GM12878 (cell line): ENCODE measurements around the gene RHOT1. TPM values are rescaled to one million over a fixed set of nuclear protein-coding genes. Genes with fewer than 3 reads are reported as not detected.

Experiments
- ATAC-seq: fragments of 200-7000 bp; cut with Tn5 transposase; 3 replicates; pipeline ENCODE4 v1.9.1; 2020; ENCODE audit warnings: mild to moderate bottlenecking, moderate library complexity
- BruUV-seq: library from RNA; stranded (reverse); fragments of 400-500 nt; replicated peaks from 2 replicates; lab custom pipeline; 2021; lab: Mats Ljungman, UMichigan
- CTCF ChIA-PET: fragments of 300-600 bp; sonication (Branson Sonifier 250); formaldehyde crosslinking; extraction: SDS; loops from one replicate; lab custom pipeline; 2021; ENCODE audit warnings: inconsistent platforms; lab: Yijun Ruan, JAX
- POLR2A ChIA-PET: fragments of 350-600 bp; formaldehyde crosslinking; extraction: SDS; loops from one replicate; lab custom pipeline; 2021; ENCODE audit warnings: inconsistent platforms; lab: Charles Lee
- RAD21 ChIA-PET: fragments of 300-600 bp; sonication (Branson Sonifier 250); formaldehyde crosslinking; loops from one replicate; lab custom pipeline; 2023; ENCODE audit warnings: antibody characterized with exemption; ENCODE audit not compliant: unreplicated experiment; lab: Charles Lee
- SMC1A ChIA-PET: fragments of 300-600 bp; sonication (Branson Sonifier 250); formaldehyde crosslinking; loops from one replicate; lab custom pipeline; 2023; ENCODE audit not compliant: unreplicated experiment, uncharacterized antibody; lab: Charles Lee
- DNase-seq: peaks from one replicate; pipeline ENCODE4 v3.0.0-alpha.2; 2011; ENCODE audit warnings: low read depth, low spot score
- FAIRE-seq: peaks from 3 replicates; lab custom pipeline; 2011; peaks lifted over from hg19 to GRCh38; lab: Jason Lieb, UNC
- H2AFZ ChIP-seq: 2 replicates; pipeline ENCODE4 v1.6.0; 2011; ENCODE audit warnings: low read depth, low read length, control low read depth; ENCODE audit not compliant: control insufficient read depth
- H3K27ac ChIP-seq: 2 replicates; pipeline ENCODE4 v1.5.1; 2011; ENCODE audit warnings: control low read depth; ENCODE audit not compliant: control insufficient read depth, insufficient read depth
- H3K27me3 ChIP-seq, 2 experiments: replicated peaks in 1 of 2; 2 replicates each; pipeline versions ENCODE4 v1.6.0 to v1.6.1; 2011; ENCODE audit warnings: low read length in 1 of 2; ENCODE audit not compliant: control insufficient read depth in 2 of 2, insufficient read depth in 2 of 2
- H3K36me3 ChIP-seq, 2 experiments: 2 replicates each; pipeline ENCODE4 v1.5.1; 2011; ENCODE audit warnings: low read length in 1 of 2; ENCODE audit not compliant: control insufficient read depth in 2 of 2, insufficient read depth in 2 of 2
- H3K4me1 ChIP-seq: 2 replicates; pipeline ENCODE4 v1.6.1; 2011; ENCODE audit warnings: mild to moderate bottlenecking, low read length, moderate library complexity, mixed read lengths; ENCODE audit not compliant: control insufficient read depth, insufficient read depth
- H3K4me2 ChIP-seq: 2 replicates; pipeline ENCODE4 v1.6.0; 2011; ENCODE audit warnings: control low read depth; ENCODE audit not compliant: control insufficient read depth, insufficient read depth
- H3K4me3 ChIP-seq: fragments of 200-600 bp; sonication (generic); 2 replicates; pipeline ENCODE4 v1.5.1; 2016
- H3K79me2 ChIP-seq: 2 replicates; pipeline ENCODE4 v1.6.0; 2011; ENCODE audit warnings: low read length; ENCODE audit not compliant: control insufficient read depth, insufficient read depth
- H3K9ac ChIP-seq: 2 replicates; pipeline ENCODE4 v1.8.0; 2011; ENCODE audit warnings: low read length, control low read depth, mixed read lengths; ENCODE audit not compliant: control insufficient read depth, insufficient read depth
- H3K9me3 ChIP-seq: replicated peaks from 3 replicates; pipeline ENCODE4 v1.5.1; 2011; ENCODE audit warnings: mild to moderate bottlenecking, low read length; ENCODE audit not compliant: control insufficient read depth, insufficient read depth
- H4K20me1 ChIP-seq: 2 replicates; pipeline ENCODE4 v1.6.0; 2011; ENCODE audit not compliant: control insufficient read depth, insufficient read depth
- CHD4 ChIP-seq: fragments of 200-600 bp; sonication (generic); IDR thresholded peaks from 2 replicates; pipeline ENCODE4 v1.6.1; 2016; ENCODE audit warnings: mild to moderate bottlenecking
- IKZF2 ChIP-seq, 2 experiments: fragments of 450-650 bp; IDR thresholded peaks; 2 replicates each; pipeline ENCODE4 v1.6.1; 2017; ENCODE audit warnings: mild to moderate bottlenecking in 2 of 2, moderate library complexity in 2 of 2
- MXI1 ChIP-seq: fragments of 150-350 bp; IDR thresholded peaks from 2 replicates; pipeline ENCODE4 v1.6.1; 2011; ENCODE audit warnings: low read depth, mild to moderate bottlenecking, inconsistent platforms, low read length, improper control_type of control experiment
- POLR2AphosphoS2 ChIP-seq: IDR thresholded peaks from 2 replicates; pipeline ENCODE4 v1.6.1; 2011; ENCODE audit warnings: low read depth, mild to moderate bottlenecking, low read length, improper control_type of control experiment, moderate library complexity
- RCOR1 ChIP-seq: conservative IDR thresholded peaks from 2 replicates; pipeline ENCODE4 v1.6.1; 2012; ENCODE audit warnings: low read depth, low read length, improper control_type of control experiment
- RELA ChIP-seq: fragments of 450-650 bp; IDR thresholded peaks from 2 replicates; pipeline ENCODE4 v1.8.0; 2014; ENCODE audit warnings: borderline replicate concordance; ENCODE audit not compliant: partially characterized antibody
- RFX5 ChIP-seq: IDR thresholded peaks from 2 replicates; pipeline ENCODE4 v1.6.1; 2011; ENCODE audit warnings: low read depth, low read length, improper control_type of control experiment
- TCF7 ChIP-seq: IDR thresholded peaks from 2 replicates; pipeline ENCODE4 v1.6.1; 2014; ENCODE audit warnings: antibody characterized with exemption, borderline replicate concordance
- WRNIP1 ChIP-seq: IDR thresholded peaks from 2 replicates; pipeline ENCODE4 v1.6.1; 2011; ENCODE audit warnings: low read depth, low read length, improper control_type of control experiment, borderline replicate concordance
- ZNF622 ChIP-seq: fragments of 450-650 bp; IDR thresholded peaks from 2 replicates; pipeline ENCODE4 v1.6.1; 2017; ENCODE audit warnings: mild to moderate bottlenecking, inconsistent platforms
- WGBS: methylation state at CpG from one replicate; pipeline ENCODE4 v1.1.6; 2016; ENCODE audit warnings: low lambda C conversion rate; ENCODE audit not compliant: insufficient replicate concordance, insufficient coverage; ENCODE audit errors: missing lambda C conversion rate; 5-methylcytosine and 5-hydroxymethylcytosine counted together
- in situ Hi-C: fragments of 300-500 bp; cut with MboI; formaldehyde crosslinking; loops from 9 replicates; pipeline ENCODE4 v1.14.3; 2018; ENCODE audit warnings: mixed read lengths
- intact Hi-C: fragments of 100-400 bp; cut with micrococcal nuclease; formaldehyde crosslinking; loops from one replicate; pipeline ENCODE4 v1.14.2; 2022; ENCODE audit not compliant: unreplicated experiment
- polyA plus RNA-seq, 11 experiments: library from polyadenylated mRNA; depleted of rRNA in 4 of 11; unstranded in 6 of 11; stranded (reverse) in 5 of 11; fragments of >200 nt; fragmentation: Nextera tagmentation in 4 of 11; fragmentation: Illumina TruSeq in 1 of 11; extraction: Ambion mirVana in 4 of 11; extraction: Trizol in 1 of 11; gene quantifications; 1 replicate in 1 of 11; 2 replicates in 10 of 11; pipeline versions ENCODE4 v1.2.1 to v1.2.3, GENCODE V29; 2011 to 2016; ENCODE audit warnings: inconsistent platforms in 2 of 11, missing spikeins in 2 of 11, low read depth in 1 of 11
- total RNA-seq, 4 experiments: library from RNA; depleted of rRNA in 3 of 4; stranded (reverse); fragments of >200 nt in 3 of 4; fragmentation: Illumina TruSeq in 1 of 4; extraction: Trizol in 1 of 4; gene quantifications; 2 replicates each; pipeline versions ENCODE4 v1.2.1 to v1.2.3, GENCODE V29; 2013 to 2021
- TF ChIP-seq, protein P1 (sequence below): fragments of 450-650 bp; IDR thresholded peaks from 2 replicates; pipeline ENCODE4 v1.6.1; 2017; ENCODE audit warnings: antibody characterized with exemption, mild to moderate bottlenecking, moderate library complexity
- TF ChIP-seq, protein P2 (sequence below): fragments of 450-650 bp; IDR thresholded peaks from 2 replicates; pipeline ENCODE4 v1.6.1; 2016; ENCODE audit warnings: mild to moderate bottlenecking
- TF ChIP-seq, protein P3 (sequence below): IDR thresholded peaks from 2 replicates; pipeline ENCODE4 v1.6.1; 2012; ENCODE audit warnings: low read depth, low read length, improper control_type of control experiment
- TF ChIP-seq, protein P4 (sequence below): fragments of 450-650 bp; formaldehyde crosslinking; IDR thresholded peaks from 2 replicates; pipeline ENCODE4 v1.4.0; 2022; ENCODE audit warnings: mild to moderate bottlenecking, moderate library complexity

RHOT1 gene
- total and polyA plus RNA-seq, 10 of the 15 experiments (the other 5 are each of a cell fraction or from before 2014, with no cell fraction given) = 13.3 to 68.2 (median 22.8) TPM

DNA sequence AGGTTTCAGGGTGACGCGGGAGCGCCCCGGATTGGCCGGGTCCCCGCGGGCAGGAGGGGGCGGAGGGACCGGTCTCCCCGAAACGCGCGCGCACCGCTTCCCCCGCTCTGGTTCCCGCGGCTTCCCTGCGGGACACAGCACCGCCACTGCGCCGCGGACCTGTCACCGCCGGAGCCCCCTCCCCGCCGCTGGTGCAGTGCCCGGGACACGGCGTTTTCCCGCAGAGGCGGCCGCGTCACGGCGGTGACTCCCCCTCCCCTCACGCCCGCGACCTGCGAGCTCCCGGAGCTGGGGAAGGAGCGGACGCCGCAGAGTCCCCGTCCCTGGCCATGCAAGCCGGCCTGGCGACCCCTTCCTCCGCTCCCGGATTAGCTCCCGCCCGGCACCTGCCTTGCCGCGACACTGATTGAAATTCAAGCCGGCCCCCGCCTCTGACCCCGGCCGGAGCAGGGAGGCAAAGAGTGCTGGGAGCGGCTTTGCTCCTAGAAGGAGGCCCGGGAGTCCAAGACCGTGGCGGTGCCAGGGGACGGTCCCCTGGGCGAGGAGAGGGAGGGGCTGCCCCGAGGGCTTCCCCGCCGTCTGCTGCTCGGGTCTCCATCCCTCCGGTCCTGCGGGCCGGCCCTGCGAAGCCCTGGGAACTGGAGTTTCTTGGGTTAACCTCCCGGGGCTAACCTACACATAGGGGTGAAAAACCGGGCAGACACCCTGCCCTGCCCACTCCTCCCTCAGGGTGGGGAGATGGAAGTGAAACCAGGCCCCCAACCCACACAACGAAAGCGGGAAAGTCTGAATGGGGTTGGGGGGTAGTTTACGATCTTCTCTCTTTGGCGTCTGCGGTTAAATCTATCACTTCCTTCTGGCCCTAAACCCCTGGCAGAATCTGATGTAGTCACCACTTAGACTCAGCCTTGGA lies 124.3 kb downstream of the RHOT1 start:
- Histone ChIP-seq H3K79me2 (no peaks in the 10 kb centered on the region), H4K20me1 (no peaks in the 10 kb centered on the region), H3K27ac (no peak overlapping the region), H3K9ac (0 out of 2 replicates have a peak overlapping the region, but pooled peaks have one; percentile 25), H3K4me3 (peak overlapping the region; percentile 46; the same call in 1 of the 2 replicates), H3K36me3 (no peaks in the 10 kb centered on the region), H3K9me3 (no peaks in the 10 kb centered on the region), H3K4me1 (peaks cover 4% of the 10 kb centered on the region; the same call in 1 of the 2 replicates), H3K4me2 (peak overlapping the region; percentile 83), H2AFZ (no peak overlapping the region), H3K27me3 (peaks cover 13 to 25% of the 10 kb centered on the region in 2 experiments)
- DNase-seq = no peak
- ChIA-PET POLR2A (no interaction called here), RAD21 (no interaction called here), SMC1A (interaction anchor here (0.9 to 1.1 kb wide), 2 partner anchors 9 to 52 kb away, joined by 4 read pairs; no protein-coding TSS in a partner anchor), CTCF (interaction anchor here (0.6 kb wide), 1 partner anchor 399 kb away, joined by 3 read pairs; no protein-coding TSS in a partner anchor)
- intact Hi-C loops = no loop called here
- FAIRE-seq = no peak
- in situ Hi-C loops = no loop called here
- BruUV-seq = no TSS peak
- 3% methylated on average over 56 of the region's 78 CpGs for WGBS
- ATAC-seq = peak; percentile 55
- TF ChIP-seq MXI1 = no peak
- TF ChIP-seq, protein P1, sequence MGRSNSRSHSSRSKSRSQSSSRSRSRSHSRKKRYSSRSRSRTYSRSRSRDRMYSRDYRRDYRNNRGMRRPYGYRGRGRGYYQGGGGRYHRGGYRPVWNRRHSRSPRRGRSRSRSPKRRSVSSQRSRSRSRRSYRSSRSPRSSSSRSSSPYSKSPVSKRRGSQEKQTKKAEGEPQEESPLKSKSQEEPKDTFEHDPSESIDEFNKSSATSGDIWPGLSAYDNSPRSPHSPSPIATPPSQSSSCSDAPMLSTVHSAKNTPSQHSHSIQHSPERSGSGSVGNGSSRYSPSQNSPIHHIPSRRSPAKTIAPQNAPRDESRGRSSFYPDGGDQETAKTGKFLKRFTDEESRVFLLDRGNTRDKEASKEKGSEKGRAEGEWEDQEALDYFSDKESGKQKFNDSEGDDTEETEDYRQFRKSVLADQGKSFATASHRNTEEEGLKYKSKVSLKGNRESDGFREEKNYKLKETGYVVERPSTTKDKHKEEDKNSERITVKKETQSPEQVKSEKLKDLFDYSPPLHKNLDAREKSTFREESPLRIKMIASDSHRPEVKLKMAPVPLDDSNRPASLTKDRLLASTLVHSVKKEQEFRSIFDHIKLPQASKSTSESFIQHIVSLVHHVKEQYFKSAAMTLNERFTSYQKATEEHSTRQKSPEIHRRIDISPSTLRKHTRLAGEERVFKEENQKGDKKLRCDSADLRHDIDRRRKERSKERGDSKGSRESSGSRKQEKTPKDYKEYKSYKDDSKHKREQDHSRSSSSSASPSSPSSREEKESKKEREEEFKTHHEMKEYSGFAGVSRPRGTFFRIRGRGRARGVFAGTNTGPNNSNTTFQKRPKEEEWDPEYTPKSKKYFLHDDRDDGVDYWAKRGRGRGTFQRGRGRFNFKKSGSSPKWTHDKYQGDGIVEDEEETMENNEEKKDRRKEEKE = no peak
- TF ChIP-seq ZNF622 = no peak
- TF ChIP-seq RFX5 = no peak
- no peak for TF ChIP-seq RCOR1
- no peak for TF ChIP-seq POLR2AphosphoS2
- TF ChIP-seq, protein P2, sequence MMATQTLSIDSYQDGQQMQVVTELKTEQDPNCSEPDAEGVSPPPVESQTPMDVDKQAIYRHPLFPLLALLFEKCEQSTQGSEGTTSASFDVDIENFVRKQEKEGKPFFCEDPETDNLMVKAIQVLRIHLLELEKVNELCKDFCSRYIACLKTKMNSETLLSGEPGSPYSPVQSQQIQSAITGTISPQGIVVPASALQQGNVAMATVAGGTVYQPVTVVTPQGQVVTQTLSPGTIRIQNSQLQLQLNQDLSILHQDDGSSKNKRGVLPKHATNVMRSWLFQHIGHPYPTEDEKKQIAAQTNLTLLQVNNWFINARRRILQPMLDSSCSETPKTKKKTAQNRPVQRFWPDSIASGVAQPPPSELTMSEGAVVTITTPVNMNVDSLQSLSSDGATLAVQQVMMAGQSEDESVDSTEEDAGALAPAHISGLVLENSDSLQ = no peak
- TF ChIP-seq TCF7 = no peak
- no peak for TF ChIP-seq WRNIP1
- TF ChIP-seq, protein P3, sequence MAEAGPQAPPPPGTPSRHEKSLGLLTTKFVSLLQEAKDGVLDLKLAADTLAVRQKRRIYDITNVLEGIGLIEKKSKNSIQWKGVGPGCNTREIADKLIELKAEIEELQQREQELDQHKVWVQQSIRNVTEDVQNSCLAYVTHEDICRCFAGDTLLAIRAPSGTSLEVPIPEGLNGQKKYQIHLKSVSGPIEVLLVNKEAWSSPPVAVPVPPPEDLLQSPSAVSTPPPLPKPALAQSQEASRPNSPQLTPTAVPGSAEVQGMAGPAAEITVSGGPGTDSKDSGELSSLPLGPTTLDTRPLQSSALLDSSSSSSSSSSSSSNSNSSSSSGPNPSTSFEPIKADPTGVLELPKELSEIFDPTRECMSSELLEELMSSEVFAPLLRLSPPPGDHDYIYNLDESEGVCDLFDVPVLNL = no peak
- TF ChIP-seq RELA = no peak
- TF ChIP-seq CHD4 = no peak
- TF ChIP-seq, protein P4, sequence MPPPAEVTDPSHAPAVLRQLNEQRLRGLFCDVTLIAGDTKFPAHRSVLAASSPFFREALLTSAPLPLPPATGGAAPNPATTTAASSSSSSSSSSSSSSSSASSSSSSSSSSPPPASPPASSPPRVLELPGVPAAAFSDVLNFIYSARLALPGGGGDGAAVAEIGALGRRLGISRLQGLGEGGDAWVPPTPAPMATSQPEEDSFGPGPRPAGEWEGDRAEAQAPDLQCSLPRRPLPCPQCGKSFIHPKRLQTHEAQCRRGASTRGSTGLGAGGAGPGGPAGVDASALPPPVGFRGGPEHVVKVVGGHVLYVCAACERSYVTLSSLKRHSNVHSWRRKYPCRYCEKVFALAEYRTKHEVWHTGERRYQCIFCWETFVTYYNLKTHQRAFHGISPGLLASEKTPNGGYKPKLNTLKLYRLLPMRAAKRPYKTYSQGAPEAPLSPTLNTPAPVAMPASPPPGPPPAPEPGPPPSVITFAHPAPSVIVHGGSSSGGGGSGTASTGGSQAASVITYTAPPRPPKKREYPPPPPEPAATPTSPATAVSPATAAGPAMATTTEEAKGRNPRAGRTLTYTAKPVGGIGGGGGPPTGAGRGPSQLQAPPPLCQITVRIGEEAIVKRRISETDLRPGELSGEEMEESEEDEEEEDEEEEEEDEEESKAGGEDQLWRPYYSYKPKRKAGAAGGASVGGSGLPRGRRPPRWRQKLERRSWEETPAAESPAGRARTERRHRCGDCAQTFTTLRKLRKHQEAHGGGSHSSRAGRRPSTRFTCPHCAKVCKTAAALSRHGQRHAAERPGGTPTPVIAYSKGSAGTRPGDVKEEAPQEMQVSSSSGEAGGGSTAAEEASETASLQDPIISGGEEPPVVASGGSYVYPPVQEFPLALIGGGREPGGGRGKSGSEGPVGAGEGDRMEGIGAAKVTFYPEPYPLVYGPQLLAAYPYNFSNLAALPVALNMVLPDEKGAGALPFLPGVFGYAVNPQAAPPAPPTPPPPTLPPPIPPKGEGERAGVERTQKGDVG (CRISPR knock-in tag) = no peak
- peak in 1 of 2 experiments; percentile 53; a peak in 3 of 4 replicates for TF ChIP-seq IKZF2 (IDR thresholded peaks at IDR 0.05)
